Heart right ventricle (tissue), 16 donors: ENCODE measurements around the gene LSS. TPM values are rescaled to one million over a fixed set of nuclear protein-coding genes. Genes with fewer than 3 reads are reported as not detected.

Experiments used
- ATAC-seq, 8 donors: fragments of 200-7000 bp; cut with Tn5 transposase; one replicate each; pipeline ENCODE4 v1.9.1; 2020; ENCODE audit warnings: mild to moderate bottlenecking in 8 of 8, moderate library complexity in 8 of 8, moderate number of reproducible peaks in 1 of 8
- DNase-seq, 2 donors: peaks; one replicate each; pipeline ENCODE4 v3.0.0-alpha.2; 2020
- H3K27ac ChIP-seq, 10 donors: fragments of 200-600 bp; sonication (generic) in 2 of 10; one replicate each; pipeline versions ENCODE4 v1.5.0 to v1.8.0; 2020 to 2022; ENCODE audit warnings: mild to moderate bottlenecking in 3 of 10
- H3K27me3 ChIP-seq, 7 donors: fragments of 200-600 bp; one replicate each; pipeline ENCODE4 v1.8.0; 2021 to 2022; ENCODE audit warnings: mild to moderate bottlenecking in 2 of 7
- H3K36me3 ChIP-seq, 9 donors: fragments of 200-600 bp; sonication (generic) in 1 of 9; one replicate each; pipeline versions ENCODE4 v1.5.0 to v1.8.0; 2020 to 2022; ENCODE audit warnings: mild to moderate bottlenecking in 2 of 9
- H3K4me1 ChIP-seq, 9 donors: fragments of 200-600 bp; sonication (generic) in 1 of 9; one replicate each; pipeline versions ENCODE4 v1.5.0 to v1.8.0; 2020 to 2022; ENCODE audit warnings: mild to moderate bottlenecking in 4 of 9
- H3K4me3 ChIP-seq, 10 donors: fragments of 200-600 bp; sonication (generic) in 2 of 10; one replicate each; pipeline versions ENCODE4 v1.5.0 to v1.8.0; 2020 to 2022; ENCODE audit warnings: mild to moderate bottlenecking in 7 of 10, moderate library complexity in 2 of 10
- H3K9me3 ChIP-seq, 11 donors: fragments of 200-600 bp in 10 of 11; sonication (generic) in 2 of 11; one replicate each; pipeline versions ENCODE4 v1.5.0 to v1.8.0; 2013 to 2022; ENCODE audit warnings: mild to moderate bottlenecking in 2 of 11, control low read depth in 1 of 11, moderate library complexity in 1 of 11
- CTCF ChIP-seq, 9 donors: fragments of 200-600 bp; sonication (generic) in 2 of 9; IDR thresholded peaks; one replicate each; pipeline versions ENCODE4 v1.5.0 to v1.8.0; 2021 to 2022; ENCODE audit warnings: antibody characterized with exemption in 9 of 9, mild to moderate bottlenecking in 5 of 9, moderate library complexity in 1 of 9
- WGBS, 2 donors: extraction: QIAGEN DNeasy Blood & Tissue Kit; methylation state at CpG; one replicate each; pipeline ENCODE4 v1.1.7; 2013; ENCODE audit warnings: inconsistent platforms in 1 of 2; 5-methylcytosine and 5-hydroxymethylcytosine counted together
- intact Hi-C, 10 donors: fragments of 100-400 bp; cut with DNase I; formaldehyde crosslinking; loops; one replicate each; pipeline versions ENCODE4 v1.11.1 to v1.14.2; 2022
- polyA plus RNA-seq, 2 donors: library from polyadenylated mRNA; stranded (reverse); fragments of 200-250 nt; gene quantifications; one replicate each; pipeline ENCODE4 v1.2.3, GENCODE V29; 2013
- total RNA-seq, 10 donors: library from RNA; stranded (reverse); fragmentation: NEBNext Ultra II Directional in 3 of 10; extraction: Animal tissue kit (Norgen Biotek cat#: 25700) in 3 of 10; gene quantifications; one replicate each; pipeline versions ENCODE4 v1.2.1 to v1.2.4, GENCODE V29; 2021 to 2023
- donor health status: Arrhythmogenic right ventricular cardiomyopathy.
- donor health status: ischemic (EF 13 %, LVEDD 7.1; RV severe dilation, severe dysfunction).
- donor health status: healthy with polysubstance abuse.
- donor health status: DM: no; HTN: yes; CAD: no.
- donor health status: DM: no; HTN: no; CAD: no.
- donor health status: ischemic (EF 25% LVEDD 6.9; RV normal size, moderate dysfunction).
- donor health status: ischemic (EF 25% LVEDD 5.7; RV mildly dilated, moderate dysfunction).
- donor health status: healthy.
- donor health status: DM: yes; HTN: yes; CAD: no.
- donor health status: Ischemic cardiomyopathy.
- donor health status: ischemic (EF 35%, LVEDD 5.7; RV mildly dilated, moderate dysfunction).
- donor health status: nonischemic (EF 11% LVEDD 7.7; RV severe dilation, severe dysfunction).
- donor health status: DM: yes; HTN: yes; CAD: no.
- donor health status: PGD.
- donor health status: ischemic (EF 29% LVEDD 5.4; RV normal size, mild dysfunction).
- donor health status: nonischemic (EF 23%, LVEDD 6.1; RV moderate dilation, normal function).

LSS gene
- total and polyA plus RNA-seq, 12 donors = 22.5 to 74.7 (median 40.7) TPM

DNA sequence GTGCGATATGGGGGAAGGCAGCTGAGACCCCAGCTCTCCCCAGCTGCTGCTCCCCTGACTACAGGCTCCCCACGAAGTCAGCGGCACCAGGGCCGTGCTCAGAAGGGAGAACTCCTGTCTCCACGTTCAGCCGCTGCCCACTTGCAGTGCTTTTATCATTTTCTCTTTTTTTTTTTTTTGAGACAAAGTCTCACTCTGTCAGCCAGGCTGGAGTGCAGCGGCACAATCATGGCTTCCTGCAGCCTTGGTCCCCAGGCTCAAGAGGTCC, 72.3 kb downstream of the LSS start:
- H3K4me1 ChIP-seq = peaks cover 4 to 15% (median 10%) of the 10 kb centered on the region in 9 donors
- no peak for ATAC-seq
- 86 to 88% methylated on average over 7 of the region's 7 CpGs for WGBS, 2 donors

DNA sequence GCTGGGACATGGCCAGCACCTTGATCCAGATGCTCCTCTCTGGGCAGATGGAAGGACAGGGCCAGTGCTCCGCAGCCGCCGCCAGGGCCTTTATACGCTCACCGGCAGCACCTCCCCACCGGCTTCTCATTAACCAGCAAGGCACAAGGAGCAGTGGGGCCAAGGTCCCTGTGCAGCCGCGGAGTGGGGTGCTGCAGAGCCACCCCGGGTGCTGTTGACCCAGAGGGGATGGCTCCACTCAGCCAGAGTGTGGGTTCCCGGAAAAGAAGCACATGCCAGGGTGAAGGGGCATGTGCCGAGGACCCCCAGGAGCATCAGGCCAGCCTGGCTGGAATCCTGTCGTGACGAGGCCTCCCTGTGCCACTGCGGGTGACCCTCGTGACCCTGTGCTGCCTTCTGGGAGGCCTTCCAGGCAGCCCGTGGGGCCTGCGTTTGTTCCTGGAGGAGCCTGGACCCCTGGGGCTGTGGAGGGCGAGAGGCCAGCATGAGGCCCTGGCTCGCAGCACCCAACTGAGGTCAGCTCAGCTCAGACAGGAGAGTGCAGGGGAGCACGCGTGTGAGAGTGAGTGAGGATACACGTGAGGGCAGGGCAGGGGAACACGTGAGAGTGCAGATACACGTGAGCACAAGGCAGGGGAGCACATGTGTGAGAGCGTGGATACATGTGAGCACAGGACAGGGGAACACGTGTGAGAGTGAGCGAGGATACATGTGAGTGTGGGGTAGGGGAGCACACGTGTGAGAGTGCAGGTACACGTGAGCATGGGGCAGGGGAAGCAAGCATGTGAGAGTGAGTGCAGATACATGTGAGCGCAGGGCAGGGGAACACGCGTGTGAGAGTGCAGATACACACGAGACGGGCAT, 72.8 kb downstream of the LSS start, which contains the start of gene FTCD:
Gene FTCD, minus strand, starts transcription at position 66 of the 864 bp plus-strand sequence. Its CDS starts 56 bp downstream, at position 10.
- no peak for TF ChIP-seq CTCF (IDR thresholded peaks at IDR 0.05)
- H3K9me3 ChIP-seq = no peaks in the 10 kb centered on the region
- DNase-seq (no peak), ATAC-seq (no peak)
- no peaks in the 10 kb centered on the region for H3K36me3 ChIP-seq
- peaks cover 4 to 15% (median 10%) of the 10 kb centered on the region in 9 donors for H3K4me1 ChIP-seq
- intact Hi-C loops = loop anchor here in 2 of 10 donors (10.0 kb wide), 1 partner anchor 59 kb away; no protein-coding TSS in a partner anchor
- H3K27ac ChIP-seq = no peak within 1 kb of the TSS
- no peak within 1 kb of the TSS for H3K4me3 ChIP-seq
- no peaks in the 10 kb centered on the region for H3K27me3 ChIP-seq
- WGBS, 2 donors = 88 to 93% methylated on average over 33 to 34 of the region's 34 CpGs

More for the DNA sequence above, 72.3 kb downstream of the LSS start:
- H3K4me3 ChIP-seq = no peak overlapping the region
- intact Hi-C loops = loop anchor here in 2 of 10 donors (10.0 kb wide), 1 partner anchor 58 kb away; no protein-coding TSS in a partner anchor
- peaks cover 0 to 4% (median 0%) of the 10 kb centered on the region in 9 donors for H3K36me3 ChIP-seq
- no peaks in the 10 kb centered on the region for H3K27me3 ChIP-seq
- no peaks in the 10 kb centered on the region for H3K9me3 ChIP-seq
- TF ChIP-seq CTCF (IDR thresholded peaks at IDR 0.05) = no peak
- H3K27ac ChIP-seq = no peak overlapping the region
- no peak for DNase-seq

- DNase-seq = no peak
- Histone ChIP-seq H3K27ac (no peak overlapping the region), H3K4me3 (no peak overlapping the region), H3K4me1 (peaks cover 4 to 15% (median 10%) of the 10 kb centered on the region in 9 donors), H3K36me3 (no peaks in the 10 kb centered on the region), H3K27me3 (no peaks in the 10 kb centered on the region), H3K9me3 (no peaks in the 10 kb centered on the region)
- no peak for TF ChIP-seq CTCF (IDR thresholded peaks at IDR 0.05)
- WGBS, 2 donors = 91% methylated on average over 16 of the region's 16 CpGs
- ATAC-seq = no peak
- intact Hi-C loops = loop anchor here in 3 of 10 donors (5.0 to 10.0 kb wide), 2 partner anchors 60 to 72 kb away; partner anchors contain the start of gene LSS (in 1 of the 3)
Observed at GRCh38 chr21:46154955-46155513, 73.5 kb downstream of the LSS start.

DNA sequence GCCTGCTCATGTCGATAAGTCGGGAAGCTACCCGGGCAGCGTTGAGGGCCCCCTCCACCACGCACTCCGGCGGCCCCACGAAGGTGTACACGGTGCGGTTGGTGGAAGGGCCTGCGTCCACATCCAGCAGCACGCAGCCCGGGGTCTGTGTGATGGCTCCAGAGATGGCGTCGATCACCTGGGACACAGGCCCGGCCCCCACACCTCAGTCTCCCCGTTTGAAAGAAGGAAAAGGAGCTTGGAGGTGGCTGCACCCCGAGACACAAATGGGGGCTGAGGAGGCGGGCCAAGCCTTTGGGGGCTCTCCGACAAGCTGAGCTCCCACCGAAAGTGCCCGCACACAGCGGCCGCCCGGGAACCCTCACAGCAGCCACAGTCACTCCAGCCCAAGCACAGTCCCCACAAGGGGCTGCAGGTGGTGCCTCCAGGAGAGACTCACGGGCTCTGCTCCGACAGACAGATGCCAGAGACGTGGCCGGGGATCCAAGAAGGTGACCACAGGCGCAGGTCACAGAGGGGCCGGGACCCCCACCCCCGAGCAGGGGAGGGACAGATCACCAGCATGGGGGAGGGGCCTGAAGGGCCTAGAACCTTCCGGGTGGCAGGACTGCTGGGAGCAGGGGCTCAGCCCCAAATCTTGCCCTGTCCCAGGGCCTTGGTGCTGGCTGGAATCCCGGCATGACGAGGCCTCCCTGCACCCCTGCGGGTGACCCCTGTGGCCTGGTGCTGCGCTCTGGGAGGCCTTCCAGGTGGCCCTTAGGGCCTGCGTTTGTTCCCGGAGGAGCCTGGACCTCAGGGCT, 74.2 kb downstream of the LSS start:
- Histone ChIP-seq H3K4me1 (peaks cover 4 to 15% (median 10%) of the 10 kb centered on the region in 9 donors), H3K27me3 (no peaks in the 10 kb centered on the region), H3K9me3 (no peaks in the 10 kb centered on the region), H3K27ac (no peak overlapping the region), H3K4me3 (no peak overlapping the region), H3K36me3 (no peaks in the 10 kb centered on the region)
- TF ChIP-seq CTCF (IDR thresholded peaks at IDR 0.05) = no peak
- intact Hi-C loops = loop anchor here in 3 of 10 donors (5.0 to 10.0 kb wide), 2 partner anchors 60 to 73 kb away; partner anchors contain the start of gene LSS (in 1 of the 3)
- WGBS, 2 donors = 92% methylated on average over 39 of the region's 39 CpGs
- no peak for DNase-seq
- peak in 2 of 8 donors; percentile 2 to 15 for ATAC-seq
